ENCODE results near the gene OXLD1. TPM values are rescaled to one million over a fixed set of nuclear protein-coding genes. Genes with fewer than 3 reads are reported as not detected.
"Not testable (repeated sequence)": the region's sequence is repeated elsewhere in the genome, so short reads cannot be mapped to it uniquely, and the experiment has no call there.

Gene OXLD1
- total and polyA plus RNA-seq, 3 experiments from 2014 or later = 50.8 to 78.9 (median 55.7) TPM

DNA sequence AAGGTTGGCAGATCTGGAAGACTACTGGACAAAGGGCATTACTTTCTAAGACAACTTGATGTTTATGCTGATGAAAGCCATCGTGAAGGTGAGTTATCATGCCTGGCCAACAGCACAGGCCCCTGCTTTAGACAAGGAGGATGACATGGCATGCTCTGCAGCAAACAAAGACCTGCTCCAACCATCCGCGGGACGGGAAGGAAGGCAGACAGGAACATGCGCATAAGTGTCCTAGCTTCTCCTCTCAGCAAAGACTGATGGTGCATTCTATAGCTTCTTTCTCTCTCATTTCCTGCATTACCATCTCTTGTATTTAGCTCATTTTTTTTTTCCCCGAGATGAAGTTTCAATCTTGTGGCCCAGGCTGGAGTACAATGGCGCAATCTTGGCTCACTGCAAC, 34.9 kb downstream of the OXLD1 start:
- DNase-seq = no peak
- no peaks in the 10 kb centered on the region for H3K27me3 Mint-ChIP-seq
- Histone ChIP-seq H3K27ac (ENCODE audit: low read depth, low read length) (no peak overlapping the region), H3K27me3 (ENCODE audit: insufficient read depth, low read length, poor library complexity, severe bottlenecking) (no peaks in the 10 kb centered on the region), H3K4me1 (ENCODE audit: insufficient read depth, low read length) (peaks cover 20% of the 10 kb centered on the region), H3K4me3 (ENCODE audit: low read length) (no peak overlapping the region), H3K9me3 (ENCODE audit: low read length) (no peaks in the 10 kb centered on the region), H3K36me3 (ENCODE audit: insufficient read depth, low read length) (peaks cover 6% of the 10 kb centered on the region)
- peaks cover 23 to 29% (median 28%) of the 10 kb centered on the region in 3 donors for H3K4me1 Mint-ChIP-seq
- peak overlapping the region in 2 of 8 donors; percentile 83 to 90 for H3K27ac Mint-ChIP-seq
- H3K9me3 Mint-ChIP-seq = no peaks in the 10 kb centered on the region
- ChIA-PET POLR2A (interaction anchor here (0.6 kb wide), 1 partner anchor 142 kb away, joined by 8 read pairs; no protein-coding TSS in a partner anchor), CTCF (no interaction called here)
- H3K36me3 Mint-ChIP-seq = peaks cover 0 to 43% (median 2%) of the 10 kb centered on the region in 3 donors
- H3K4me3 Mint-ChIP-seq = peak overlapping the region in 1 of 7 donors; percentile 34

DNA sequence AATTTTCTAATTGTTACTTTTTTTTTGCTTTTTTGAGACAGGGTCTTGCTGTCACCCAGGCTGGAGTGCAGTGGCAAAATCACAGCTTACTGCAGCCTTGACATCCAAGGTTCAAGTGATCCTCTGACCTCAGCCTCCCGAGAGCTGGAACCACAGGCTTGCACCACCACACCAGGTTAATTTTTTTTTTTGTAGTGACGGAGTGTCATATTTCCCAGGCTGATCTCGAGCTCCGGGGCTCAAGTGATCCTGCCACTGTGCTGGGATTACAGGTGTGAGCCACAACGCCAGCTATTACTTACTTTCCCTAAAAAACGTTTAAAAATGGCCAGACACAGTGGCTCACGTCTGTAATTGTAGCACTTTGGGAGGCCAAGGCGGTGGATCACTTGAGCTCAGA, 36.1 kb downstream of the OXLD1 start:
- H3K4me3 Mint-ChIP-seq = no peak overlapping the region
- no peak overlapping the region for H3K27ac Mint-ChIP-seq
- no peak for DNase-seq
- POLR2A ChIA-PET = no interaction called here
- H3K4me1 Mint-ChIP-seq = peaks cover 12 to 20% (median 19%) of the 10 kb centered on the region in 3 donors
- H3K9me3 ChIP-seq (ENCODE audit: low read length) = no peaks in the 10 kb centered on the region
- no peaks in the 10 kb centered on the region for H3K27me3 Mint-ChIP-seq
- peaks cover 0 to 1% (median 0%) of the 10 kb centered on the region in 5 donors for H3K9me3 Mint-ChIP-seq
- no peak overlapping the region for H3K4me3 ChIP-seq (ENCODE audit: low read length)
- H3K4me1 ChIP-seq (ENCODE audit: insufficient read depth, low read length) = peaks cover 8% of the 10 kb centered on the region
- CTCF ChIA-PET = no interaction called here
- H3K36me3 Mint-ChIP-seq = peaks cover 5 to 51% (median 10%) of the 10 kb centered on the region in 3 donors
- H3K36me3 ChIP-seq (ENCODE audit: insufficient read depth, low read length) = peaks cover 10% of the 10 kb centered on the region
- no peaks in the 10 kb centered on the region for H3K27me3 ChIP-seq (ENCODE audit: insufficient read depth, low read length, poor library complexity, severe bottlenecking)
- no peak overlapping the region for H3K27ac ChIP-seq (ENCODE audit: low read depth, low read length)

DNA sequence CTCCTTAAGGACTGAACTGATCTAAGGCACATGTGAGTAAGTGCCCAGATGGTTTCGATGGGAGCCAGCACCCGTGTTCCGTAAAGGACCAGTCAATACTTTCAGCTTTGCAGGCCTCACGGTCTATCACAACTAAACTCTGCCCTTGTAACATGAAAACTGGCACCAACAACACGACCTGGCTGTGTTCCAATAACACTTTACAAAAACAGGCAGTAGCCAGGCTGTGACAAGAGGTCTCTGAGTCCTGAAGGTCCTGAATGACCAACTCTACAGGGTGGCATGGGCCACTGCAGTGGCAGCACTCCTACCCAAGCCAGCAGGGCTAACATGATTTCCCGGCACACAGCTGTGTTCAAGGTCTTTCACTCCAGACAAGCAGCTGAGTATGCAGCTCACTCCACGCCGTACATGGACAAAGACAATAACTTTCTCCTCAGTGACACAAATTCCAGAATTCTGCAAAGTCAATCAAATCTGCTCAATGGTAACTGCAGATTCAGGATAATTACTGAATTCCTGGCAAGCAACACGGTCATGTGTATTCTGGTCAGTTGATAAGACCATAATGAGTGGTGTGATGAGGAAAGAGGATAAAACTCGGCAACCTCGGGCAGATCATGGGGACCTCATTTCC, 44.8 kb downstream of the OXLD1 start:
- Histone ChIP-seq H3K9me3 (ENCODE audit: low read length) (no peaks in the 10 kb centered on the region), H3K36me3 (ENCODE audit: insufficient read depth, low read length) (peaks cover 29% of the 10 kb centered on the region), H3K27me3 (ENCODE audit: insufficient read depth, low read length, poor library complexity, severe bottlenecking) (no peaks in the 10 kb centered on the region), H3K4me3 (ENCODE audit: low read length) (no peak overlapping the region), H3K27ac (ENCODE audit: low read depth, low read length) (no peak overlapping the region), H3K4me1 (ENCODE audit: insufficient read depth, low read length) (no peaks in the 10 kb centered on the region)
- no peak overlapping the region for H3K4me3 Mint-ChIP-seq
- H3K27me3 Mint-ChIP-seq = peaks cover 0 to 2% of the 10 kb centered on the region in 2 donors
- ChIA-PET POLR2A (no interaction called here), CTCF (interaction anchor here (1.5 kb wide), 1 partner anchor 21 kb away, joined by 4 read pairs; no protein-coding TSS in a partner anchor)
- peaks cover 19 to 70% (median 31%) of the 10 kb centered on the region in 3 donors for H3K36me3 Mint-ChIP-seq
- H3K27ac Mint-ChIP-seq = no peak overlapping the region
- H3K9me3 Mint-ChIP-seq = peaks cover 0 to 7% (median 4%) of the 10 kb centered on the region in 5 donors
- DNase-seq = no peak
- peaks cover 15 to 24% (median 23%) of the 10 kb centered on the region in 3 donors for H3K4me1 Mint-ChIP-seq

DNA sequence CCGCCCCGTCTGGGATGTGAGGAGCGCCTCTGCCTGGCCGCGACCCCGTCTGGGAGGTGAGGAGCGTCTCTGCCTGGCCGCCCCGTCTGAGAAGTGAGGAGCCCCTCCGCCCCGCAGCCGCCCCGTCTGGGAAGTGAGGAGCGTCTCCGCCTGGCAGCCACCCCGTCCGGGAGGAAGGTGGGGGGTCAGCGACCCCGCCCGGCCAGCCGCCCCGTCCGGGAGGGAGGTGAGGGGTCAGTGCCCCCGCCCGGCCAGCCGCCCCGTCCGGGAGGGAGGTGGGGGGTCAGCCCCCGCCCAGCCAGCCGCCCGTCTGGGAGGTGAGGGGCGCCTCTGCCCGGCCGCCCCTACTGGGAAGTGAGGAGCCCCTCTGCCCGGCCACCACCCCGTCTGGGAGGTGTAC, 48.1 kb downstream of the OXLD1 start:
- DNase-seq; POLR2A ChIA-PET; H3K27ac ChIP-seq (ENCODE audit: low read depth, low read length); H3K4me1 ChIP-seq (ENCODE audit: insufficient read depth, low read length); H3K4me3 ChIP-seq (ENCODE audit: low read length); H3K27me3 ChIP-seq (ENCODE audit: insufficient read depth, low read length, poor library complexity, severe bottlenecking); H3K27me3 Mint-ChIP-seq; H3K27ac Mint-ChIP-seq; H3K4me3 Mint-ChIP-seq; CTCF ChIA-PET; H3K9me3 Mint-ChIP-seq; H3K9me3 ChIP-seq (ENCODE audit: low read length): not testable (repeated sequence)
- Mint-ChIP-seq H3K36me3 (peaks cover 3 to 65% (median 14%) of the 10 kb centered on the region in 3 donors), H3K4me1 (peaks cover 18 to 40% (median 32%) of the 10 kb centered on the region in 3 donors)
- H3K36me3 ChIP-seq (ENCODE audit: insufficient read depth, low read length) = peaks cover 24% of the 10 kb centered on the region

DNA sequence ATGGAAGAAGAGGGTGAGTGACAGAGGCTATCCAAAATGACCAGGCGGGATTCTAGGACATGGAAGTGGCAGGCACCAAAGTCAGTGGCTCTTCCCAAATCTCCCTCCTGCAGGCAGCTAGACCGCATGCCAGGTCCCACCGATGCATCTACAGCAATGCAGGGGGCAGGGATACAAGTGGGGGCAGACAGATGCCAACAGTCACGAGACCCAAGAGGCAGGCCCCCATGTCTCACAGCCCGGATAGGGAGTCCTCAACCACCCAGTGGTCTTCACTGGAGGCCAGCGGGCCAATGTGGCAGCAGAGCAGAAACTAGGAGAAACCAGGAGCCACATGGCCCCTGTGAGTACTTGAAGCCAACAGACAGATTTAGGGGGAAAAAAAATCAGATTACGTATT, 49.5 kb downstream of the OXLD1 start:
- CTCF ChIA-PET = no interaction called here
- peaks cover 3 to 72% (median 14%) of the 10 kb centered on the region in 3 donors for H3K36me3 Mint-ChIP-seq
- peaks cover 27% of the 10 kb centered on the region for H3K36me3 ChIP-seq (ENCODE audit: insufficient read depth, low read length)
- POLR2A ChIA-PET = no interaction called here
- H3K4me3 ChIP-seq (ENCODE audit: low read length) = no peak overlapping the region
- no peak for DNase-seq
- no peaks in the 10 kb centered on the region for H3K9me3 Mint-ChIP-seq
- H3K9me3 ChIP-seq (ENCODE audit: low read length) = no peaks in the 10 kb centered on the region
- no peak overlapping the region for H3K4me3 Mint-ChIP-seq
- H3K27ac ChIP-seq (ENCODE audit: low read depth, low read length) = no peak overlapping the region
- H3K4me1 ChIP-seq (ENCODE audit: insufficient read depth, low read length) = no peaks in the 10 kb centered on the region
- H3K27me3 Mint-ChIP-seq = no peaks in the 10 kb centered on the region
- H3K4me1 Mint-ChIP-seq = peaks cover 21 to 42% (median 36%) of the 10 kb centered on the region in 3 donors
- no peaks in the 10 kb centered on the region for H3K27me3 ChIP-seq (ENCODE audit: insufficient read depth, low read length, poor library complexity, severe bottlenecking)
- H3K27ac Mint-ChIP-seq = peak overlapping the region in 1 of 8 donors; percentile 23

DNA sequence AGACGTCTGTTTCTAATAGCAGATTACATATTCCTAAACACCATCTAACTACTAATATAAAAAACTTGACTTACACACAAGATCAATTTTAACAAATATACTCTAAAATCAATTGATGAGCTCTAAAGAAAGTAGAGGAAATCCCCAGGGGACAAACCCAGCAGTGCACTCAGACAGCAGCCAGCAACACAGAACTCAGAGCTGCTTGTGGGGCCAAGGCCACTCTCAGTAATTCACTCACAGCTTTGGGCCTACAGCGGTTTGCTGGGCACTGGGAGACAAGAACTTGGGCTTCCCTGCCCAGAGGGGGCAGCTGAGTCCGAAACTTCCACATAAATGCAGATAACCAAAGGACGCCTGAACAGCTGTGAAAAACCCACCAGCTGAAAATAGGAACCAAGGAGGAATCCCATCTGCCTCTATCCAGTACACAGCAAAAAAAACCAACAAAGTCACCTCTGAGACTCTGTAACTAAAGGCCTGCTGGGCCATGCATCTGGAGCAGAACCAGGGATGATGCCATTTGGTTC, 50.9 kb downstream of the OXLD1 start:
- H3K4me1 Mint-ChIP-seq = peaks cover 19 to 36% (median 34%) of the 10 kb centered on the region in 3 donors
- no peaks in the 10 kb centered on the region for H3K27me3 Mint-ChIP-seq
- H3K9me3 Mint-ChIP-seq = no peaks in the 10 kb centered on the region
- CTCF ChIA-PET = no interaction called here
- H3K36me3 ChIP-seq (ENCODE audit: insufficient read depth, low read length) = peaks cover 14% of the 10 kb centered on the region
- no peaks in the 10 kb centered on the region for H3K9me3 ChIP-seq (ENCODE audit: low read length)
- no peak overlapping the region for H3K4me3 ChIP-seq (ENCODE audit: low read length)
- peaks cover 3 to 59% (median 8%) of the 10 kb centered on the region in 3 donors for H3K36me3 Mint-ChIP-seq
- POLR2A ChIA-PET = no interaction called here
- no peaks in the 10 kb centered on the region for H3K4me1 ChIP-seq (ENCODE audit: insufficient read depth, low read length)
- H3K27ac Mint-ChIP-seq = peak overlapping the region in 4 of 8 donors; percentile 12 to 92 (median 54)
- no peaks in the 10 kb centered on the region for H3K27me3 ChIP-seq (ENCODE audit: insufficient read depth, low read length, poor library complexity, severe bottlenecking)
- no peak for DNase-seq
- H3K27ac ChIP-seq (ENCODE audit: low read depth, low read length) = no peak overlapping the region
- H3K4me3 Mint-ChIP-seq = peak overlapping the region in 1 of 7 donors; percentile 44

Other genes with a start within 250 kb of the OXLD1 start
- gene ACTG1, start 153.8 kb downstream of the OXLD1 start, total RNA-seq = 1,000 to 10,000 TPM; 5,175 to 5,190 TPM
- 1,950 TPM for gene ACTG1, start 153.8 kb downstream of the OXLD1 start, polyA plus RNA-seq
- under 1 TPM; 0.46 to 0.49 TPM for gene FSCN2, start 138.2 kb downstream of the OXLD1 start, total RNA-seq
- not detected for gene FSCN2, start 138.2 kb downstream of the OXLD1 start, polyA plus RNA-seq
- gene FAAP100, start 114.3 kb downstream of the OXLD1 start, total RNA-seq = 10 to 100 TPM; 52.5 to 55.3 TPM
- gene FAAP100, start 114.3 kb downstream of the OXLD1 start, polyA plus RNA-seq = 19.2 TPM
- 100 to 1,000 TPM; 125 to 126 TPM for gene NPLOC4, start 29.5 kb downstream of the OXLD1 start, total RNA-seq
- gene NPLOC4, start 29.5 kb downstream of the OXLD1 start, polyA plus RNA-seq = 63.1 TPM
- under 1 TPM; 0.31 TPM for gene TSPAN10, start 29.4 kb downstream of the OXLD1 start, total RNA-seq
- gene TSPAN10, start 29.4 kb downstream of the OXLD1 start, polyA plus RNA-seq = 0.49 TPM
- 1 to 10 TPM; 1.9 to 2.2 TPM for gene PDE6G, start 10.1 kb downstream of the OXLD1 start, total RNA-seq
- 1.5 TPM for gene PDE6G, start 10.1 kb downstream of the OXLD1 start, polyA plus RNA-seq
- 10 to 100 TPM; 68.6 to 70.7 TPM for gene CCDC137, start 132 bp upstream of the OXLD1 start, total RNA-seq
- gene CCDC137, start 132 bp upstream of the OXLD1 start, polyA plus RNA-seq = 22.2 TPM
- 10 to 100 TPM; 16.3 to 19.7 TPM for gene ARL16, start 17.2 kb upstream of the OXLD1 start, total RNA-seq
- gene ARL16, start 17.2 kb upstream of the OXLD1 start, polyA plus RNA-seq = 33.0 TPM
- gene HGS, start 17.4 kb upstream of the OXLD1 start, total RNA-seq = 100 to 1,000 TPM; 122 to 135 TPM
- 36.7 TPM for gene HGS, start 17.4 kb upstream of the OXLD1 start, polyA plus RNA-seq
- 100 to 1,000 TPM; 246 to 255 TPM for gene MRPL12, start 36.8 kb upstream of the OXLD1 start, total RNA-seq
- gene MRPL12, start 36.8 kb upstream of the OXLD1 start, polyA plus RNA-seq = 53.6 TPM
- 10 to 100 TPM; 34.1 to 34.7 TPM for gene SLC25A10, start 45.7 kb upstream of the OXLD1 start, total RNA-seq
- gene SLC25A10, start 45.7 kb upstream of the OXLD1 start, polyA plus RNA-seq = 4.9 TPM
- gene GCGR, start 137.5 kb upstream of the OXLD1 start, total RNA-seq = not detected
- not detected for gene GCGR, start 137.5 kb upstream of the OXLD1 start, polyA plus RNA-seq
- 10 to 100 TPM; 56.1 to 57.0 TPM for gene MCRIP1, start 166.7 kb upstream of the OXLD1 start, total RNA-seq
- gene MCRIP1, start 166.7 kb upstream of the OXLD1 start, polyA plus RNA-seq = 76.1 TPM
- gene PPP1R27, start 168.4 kb upstream of the OXLD1 start, total RNA-seq = not detected
- gene PPP1R27, start 168.4 kb upstream of the OXLD1 start, polyA plus RNA-seq = not detected
- 100 to 1,000 TPM; 463 to 482 TPM for gene P4HB, start 193.9 kb upstream of the OXLD1 start, total RNA-seq
- 342 TPM for gene P4HB, start 193.9 kb upstream of the OXLD1 start, polyA plus RNA-seq
- 100 to 1,000 TPM; 662 to 677 TPM for gene ARHGDIA, start 204.7 kb upstream of the OXLD1 start, total RNA-seq
- gene ARHGDIA, start 204.7 kb upstream of the OXLD1 start, polyA plus RNA-seq = 237 TPM
- gene ALYREF, start 225.0 kb upstream of the OXLD1 start, total RNA-seq = 100 to 1,000 TPM; 326 to 337 TPM
- 60.4 TPM for gene ALYREF, start 225.0 kb upstream of the OXLD1 start, polyA plus RNA-seq
- 100 to 1,000 TPM; 146 to 149 TPM for gene ANAPC11, start 225.1 kb upstream of the OXLD1 start, total RNA-seq
- gene ANAPC11, start 225.1 kb upstream of the OXLD1 start, polyA plus RNA-seq = 287 TPM
- gene NPB, start 235.6 kb upstream of the OXLD1 start, total RNA-seq = under 1 TPM; 0.57 to 0.62 TPM
- not detected for gene NPB, start 235.6 kb upstream of the OXLD1 start, polyA plus RNA-seq
- gene PCYT2, start 244.8 kb upstream of the OXLD1 start, total RNA-seq = 10 to 100 TPM; 30.3 to 31.6 TPM
- 35.7 TPM for gene PCYT2, start 244.8 kb upstream of the OXLD1 start, polyA plus RNA-seq